ENCODE results near the gene VPS26A.
A peak's percentile ranks its signal among the peaks of the same experiment; 100 is the strongest.
"Not testable (repeated sequence)": the region's sequence is repeated elsewhere in the genome, so short reads cannot be mapped to it uniquely, and the experiment has no call there.

VPS26A gene

DNA sequence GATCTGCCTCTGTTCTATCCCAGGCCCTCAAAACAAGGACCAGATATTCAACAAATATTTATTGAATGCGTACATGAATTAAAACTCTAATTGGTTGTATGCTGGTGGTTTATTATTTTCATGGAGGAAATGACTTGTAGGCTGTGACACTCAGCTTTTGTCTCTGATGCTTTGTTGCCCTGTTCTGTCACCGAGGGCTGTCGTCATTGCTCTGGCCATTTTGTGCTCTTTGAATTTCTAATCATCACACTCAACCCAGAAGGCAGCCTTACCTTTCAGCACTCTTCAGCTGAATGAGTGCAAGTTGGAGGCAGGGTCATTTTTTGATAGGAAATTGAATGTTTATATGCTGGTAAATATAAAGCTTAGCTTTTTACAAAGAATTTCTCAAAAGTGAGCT, 21.5 kb upstream of the VPS26A start:
- no peak for DNase-seq (ENCODE audit: low read depth in 1 of 2, low spot score in 1 of 2)

DNA sequence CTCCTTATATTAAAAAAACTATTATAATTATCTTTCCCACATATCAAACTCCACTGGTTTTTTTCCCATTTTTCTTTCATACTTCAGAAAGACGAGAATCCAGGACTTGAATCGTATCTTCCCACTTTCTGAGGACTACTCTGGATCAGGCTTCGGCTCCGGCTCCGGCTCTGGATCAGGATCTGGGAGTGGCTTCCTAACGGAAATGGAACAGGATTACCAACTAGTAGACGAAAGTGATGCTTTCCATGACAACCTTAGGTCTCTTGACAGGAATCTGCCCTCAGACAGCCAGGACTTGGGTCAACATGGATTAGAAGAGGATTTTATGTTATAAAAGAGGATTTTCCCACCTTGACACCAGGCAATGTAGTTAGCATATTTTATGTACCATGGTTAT, 20.2 kb upstream of the VPS26A start:
- DNase-seq (ENCODE audit: low read depth in 1 of 2, low spot score in 1 of 2): no peak

DNA sequence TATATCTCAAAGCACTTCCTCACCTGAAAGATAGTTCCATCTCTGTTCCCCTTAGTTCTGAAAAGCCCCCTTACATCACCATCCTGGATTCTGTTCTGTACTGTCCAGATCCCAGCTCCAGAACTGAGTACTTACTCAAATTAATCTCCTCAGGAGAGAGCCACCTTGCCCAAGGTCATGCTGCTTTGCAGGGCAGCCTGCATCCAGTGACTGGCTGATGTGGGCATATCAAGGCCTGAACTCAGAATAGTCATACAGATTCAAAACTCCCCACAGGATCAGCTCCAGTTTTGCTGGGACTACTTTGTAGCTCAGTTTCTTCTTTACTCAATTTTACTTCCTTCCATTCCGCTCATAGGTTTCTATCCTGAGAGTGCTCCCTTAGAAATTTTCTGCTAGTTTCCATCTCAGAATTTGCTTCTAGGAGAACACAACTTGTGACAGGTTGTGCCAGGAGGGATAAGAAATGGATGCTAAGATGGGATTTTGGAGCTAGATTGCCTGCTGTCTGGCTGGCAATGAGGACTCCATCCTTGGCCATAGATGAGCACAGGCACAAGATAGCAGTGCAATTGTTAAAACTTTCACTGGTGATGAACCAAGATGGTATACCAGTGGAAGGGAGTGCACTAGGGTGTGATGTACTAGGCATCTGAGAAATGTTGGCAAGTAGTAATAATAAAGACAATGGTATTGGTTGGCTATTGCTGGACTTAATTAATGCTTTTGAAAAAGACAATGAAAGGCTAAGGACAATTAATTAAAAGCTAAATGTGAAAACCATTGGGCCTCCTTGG, 18.8 kb upstream of the VPS26A start:
- no peak for DNase-seq (ENCODE audit: low read depth in 1 of 2, low spot score in 1 of 2)

DNA sequence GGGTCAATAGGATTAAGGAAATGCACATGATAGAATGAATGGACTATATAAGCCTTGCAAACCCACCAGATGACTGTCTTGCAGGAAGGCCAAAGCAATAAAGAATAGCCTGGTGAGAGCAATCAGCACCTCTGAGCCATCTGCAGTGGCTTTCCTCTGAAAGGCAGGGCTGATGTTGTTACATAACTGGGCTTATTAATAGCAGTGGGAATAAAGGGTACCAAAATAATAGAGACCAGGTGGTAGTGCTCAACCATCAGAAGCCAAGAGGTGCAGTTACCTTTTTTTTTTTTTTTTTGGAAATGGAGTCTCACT, 16.8 kb upstream of the VPS26A start:
- no peak for DNase-seq (ENCODE audit: low read depth in 1 of 2, low spot score in 1 of 2)

DNA sequence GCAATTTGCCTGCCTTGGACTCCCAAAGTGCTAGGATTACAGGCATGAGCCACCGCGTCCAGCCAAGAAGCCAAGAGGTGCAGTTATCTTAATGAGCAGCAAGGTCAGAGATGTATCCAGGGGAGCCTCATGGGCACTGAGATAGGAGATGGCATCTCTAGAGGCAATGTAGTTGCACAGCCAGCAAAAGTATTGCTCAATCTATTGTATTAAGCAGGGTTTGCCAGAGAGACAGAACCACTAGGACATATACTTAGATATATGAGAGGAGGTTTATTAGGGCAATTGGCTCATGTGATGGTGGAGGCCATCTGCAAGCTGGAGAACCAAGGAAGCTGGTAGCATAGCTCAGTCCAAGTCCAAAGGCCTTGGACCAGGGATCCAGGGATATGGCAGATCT, 16.3 kb upstream of the VPS26A start:
- no peak for DNase-seq (ENCODE audit: low read depth in 1 of 2, low spot score in 1 of 2)

DNA sequence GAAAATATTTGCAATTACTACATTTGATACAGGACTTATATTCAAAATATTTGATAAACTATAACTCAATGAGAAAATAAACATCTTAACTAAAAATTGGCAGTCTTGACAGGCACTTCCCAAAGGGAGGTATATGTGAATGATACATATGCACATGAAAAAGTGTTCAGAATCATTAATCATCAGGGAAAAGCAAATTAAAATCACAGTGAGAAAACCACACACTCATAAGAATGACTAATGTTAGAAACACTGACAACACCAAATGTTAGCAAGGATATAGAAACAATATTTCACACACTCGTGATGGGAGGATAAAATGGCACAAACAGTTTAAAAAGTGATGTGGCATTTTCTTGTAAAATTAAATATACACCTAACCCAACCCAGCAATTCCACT, 4.1 kb upstream of the VPS26A start:
- DNase-seq (ENCODE audit: low read depth in 1 of 2, low spot score in 1 of 2): no peak

DNA sequence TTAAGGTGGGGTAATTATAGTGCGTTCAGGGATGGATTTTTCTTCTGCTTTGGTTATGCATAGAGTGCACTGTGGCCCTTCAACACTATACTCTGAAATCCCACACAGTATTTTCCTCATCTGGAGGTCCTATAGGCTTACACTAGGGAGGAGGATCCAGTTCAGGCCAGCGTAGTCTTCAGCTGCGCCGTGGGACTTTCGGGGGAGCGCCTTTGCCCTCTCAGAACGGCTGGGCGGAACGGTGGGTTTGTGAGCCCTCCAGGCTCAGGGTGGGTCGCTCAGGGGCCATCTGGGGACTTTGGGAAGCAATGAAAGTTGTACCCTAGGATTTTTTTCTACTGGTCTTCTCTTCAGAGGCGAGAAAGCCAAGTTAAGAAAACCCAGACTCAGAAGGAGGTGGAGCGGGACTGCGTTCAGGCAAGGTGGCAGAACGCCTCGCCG, 652 bp upstream of the VPS26A start:
- no peak for DNase-seq (ENCODE audit: low read depth in 1 of 2, low spot score in 1 of 2)

DNA sequence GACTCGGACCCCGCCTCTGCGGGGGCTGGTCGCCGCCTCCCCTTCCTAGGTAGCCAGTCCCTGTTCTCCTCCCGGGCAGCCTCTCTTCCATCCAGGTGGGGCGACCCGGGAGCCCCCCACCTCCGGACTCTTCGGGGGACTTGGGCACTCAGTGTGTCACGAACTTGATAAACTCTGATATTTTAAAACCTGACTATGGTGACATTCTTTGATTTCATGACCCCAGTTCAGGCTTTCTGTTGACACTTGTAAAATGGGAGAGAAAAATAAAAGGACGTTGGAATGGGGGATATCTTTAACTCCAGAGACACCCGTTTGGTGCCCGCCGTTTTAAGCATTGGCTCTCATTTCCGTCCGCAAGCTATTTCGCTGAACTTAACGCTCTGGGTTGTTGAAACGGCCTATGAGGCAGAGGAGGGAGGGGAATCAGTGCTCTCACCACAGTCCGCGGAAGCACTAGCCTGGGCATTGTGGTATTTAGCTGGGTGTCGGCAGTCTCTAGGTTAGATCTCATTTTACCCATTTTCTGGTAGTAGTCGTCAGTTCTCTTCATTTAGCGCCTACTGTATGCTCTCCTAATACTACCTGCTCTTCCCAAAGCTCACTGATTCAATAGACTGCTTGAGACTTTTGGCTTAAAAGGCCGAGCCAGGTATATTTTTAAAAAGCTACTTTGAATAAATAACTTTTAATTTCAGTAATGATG, 738 bp downstream of the VPS26A start:
- peak; percentile 16 to 19 for DNase-seq (ENCODE audit: low read depth in 1 of 2, low spot score in 1 of 2)

DNA sequence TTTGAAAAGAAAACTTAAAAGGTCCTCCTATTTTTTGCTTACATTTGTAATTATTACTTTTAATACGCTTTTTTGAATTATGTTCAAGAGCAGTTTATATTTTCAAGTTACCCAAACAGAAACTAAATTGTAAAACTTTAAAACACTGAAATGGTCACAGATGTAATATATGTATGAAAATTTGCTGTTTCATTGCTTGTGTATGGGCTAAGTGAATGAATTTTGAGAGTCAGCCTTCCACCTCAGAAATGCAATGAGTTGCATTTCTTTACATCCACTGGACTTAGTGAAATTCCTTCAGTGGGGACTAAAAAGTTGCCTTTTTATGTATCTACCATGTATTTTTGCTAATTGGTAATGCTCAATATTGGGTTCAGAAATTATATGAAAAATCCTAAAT, 1.6 kb downstream of the VPS26A start:
- no peak for DNase-seq (ENCODE audit: low read depth in 1 of 2, low spot score in 1 of 2)

DNA sequence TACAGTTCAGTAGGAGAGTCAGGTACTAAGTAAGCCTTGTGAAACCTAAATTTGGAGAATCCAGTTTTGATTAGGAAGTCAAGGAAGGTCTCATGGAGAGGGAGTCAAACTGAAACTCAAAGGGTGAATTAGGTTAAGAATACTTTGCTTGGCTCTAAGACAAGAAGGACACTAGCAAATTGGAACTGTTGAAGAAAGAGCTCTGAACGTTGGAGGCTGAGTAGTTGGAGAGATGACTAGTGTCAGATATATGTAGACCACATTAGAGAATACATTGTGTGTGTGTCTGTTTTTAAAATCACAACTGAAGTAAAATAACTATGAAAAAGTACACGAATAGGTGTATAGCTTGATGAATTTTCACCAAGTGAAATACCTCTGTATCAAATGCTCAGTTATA, 6.3 kb downstream of the VPS26A start:
- no peak for DNase-seq (ENCODE audit: low read depth in 1 of 2, low spot score in 1 of 2)

DNA sequence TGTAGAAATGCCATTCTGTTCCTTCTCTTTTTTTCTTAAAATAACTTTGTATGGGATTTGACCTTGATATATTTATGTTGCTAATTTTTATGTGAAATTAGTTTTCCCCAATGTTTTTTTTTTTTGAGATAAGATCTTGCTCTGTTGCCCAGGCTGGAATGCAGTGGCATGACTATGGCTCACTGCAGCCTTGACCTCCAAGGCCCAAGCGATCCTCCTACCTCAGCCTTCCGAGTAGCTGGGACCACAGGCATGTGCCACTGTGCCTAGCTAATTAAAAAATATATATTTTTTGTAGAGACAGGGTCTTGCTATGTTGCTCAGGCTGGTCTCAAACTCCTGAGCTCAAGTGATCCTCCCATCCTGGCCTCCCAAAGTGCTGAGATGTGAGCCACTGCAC, 16.0 kb downstream of the VPS26A start:
- DNase-seq (ENCODE audit: low read depth in 1 of 2, low spot score in 1 of 2): no peak

DNA sequence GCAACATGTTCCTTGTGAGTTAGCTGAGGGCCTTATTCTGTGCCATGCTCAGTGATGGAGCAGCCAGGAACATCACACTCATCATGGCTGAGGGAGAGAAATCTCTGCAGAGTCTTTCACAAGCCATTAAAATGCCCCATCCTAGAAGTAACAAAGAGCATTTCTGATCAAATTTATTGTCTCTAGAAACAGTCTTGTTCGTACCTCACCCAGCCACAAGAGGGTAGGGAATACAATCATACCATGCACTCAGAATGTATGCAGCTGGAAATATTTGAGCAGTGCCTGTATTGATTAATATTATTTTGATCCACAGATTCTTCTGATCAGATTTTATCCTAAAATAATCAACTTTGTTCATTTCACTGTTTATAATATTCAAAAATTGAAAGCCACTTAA, 17.3 kb downstream of the VPS26A start:
- no peak for DNase-seq (ENCODE audit: low read depth in 1 of 2, low spot score in 1 of 2)

DNA sequence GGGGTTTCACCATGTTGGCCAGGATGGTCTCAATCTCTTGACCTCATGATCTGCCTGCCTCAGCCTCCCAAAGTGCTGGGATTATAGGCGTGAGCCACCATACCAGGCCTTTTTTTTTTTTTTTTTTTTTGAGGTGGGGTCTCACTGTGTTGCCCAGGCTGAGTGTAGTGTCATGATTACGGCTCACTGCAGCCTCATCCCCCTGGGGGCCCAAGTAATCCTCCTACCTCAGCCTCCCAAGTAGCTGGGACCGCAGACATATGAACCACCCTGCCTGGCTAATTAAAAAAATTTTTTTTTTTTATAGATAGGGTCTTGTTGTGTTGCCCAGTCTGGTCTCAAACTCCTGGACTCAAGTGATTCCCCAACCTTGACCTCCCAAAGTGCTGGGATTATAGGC, 18.1 kb downstream of the VPS26A start:
- DNase-seq (ENCODE audit: low read depth in 1 of 2, low spot score in 1 of 2): not testable (repeated sequence)

DNA sequence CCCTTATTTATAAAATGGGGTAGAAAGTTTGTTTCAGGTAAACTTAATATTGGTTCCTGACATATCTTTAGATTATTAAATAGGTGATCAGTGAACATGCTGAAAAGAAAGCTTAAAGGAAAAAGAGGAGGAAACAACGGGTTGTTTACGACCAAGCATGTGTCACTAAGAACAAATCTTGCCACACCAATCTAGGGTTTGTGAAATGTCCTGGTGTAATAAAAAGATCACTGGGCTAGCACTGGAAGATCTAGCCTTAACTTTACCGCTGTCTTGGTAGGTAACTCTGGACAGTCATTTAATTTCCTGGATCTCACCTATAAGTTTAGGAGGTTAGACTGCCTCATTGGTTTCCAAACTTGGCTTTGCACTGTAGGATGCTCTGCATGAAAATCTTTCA, 19.0 kb downstream of the VPS26A start:
- no peak for DNase-seq (ENCODE audit: low read depth in 1 of 2, low spot score in 1 of 2)

DNA sequence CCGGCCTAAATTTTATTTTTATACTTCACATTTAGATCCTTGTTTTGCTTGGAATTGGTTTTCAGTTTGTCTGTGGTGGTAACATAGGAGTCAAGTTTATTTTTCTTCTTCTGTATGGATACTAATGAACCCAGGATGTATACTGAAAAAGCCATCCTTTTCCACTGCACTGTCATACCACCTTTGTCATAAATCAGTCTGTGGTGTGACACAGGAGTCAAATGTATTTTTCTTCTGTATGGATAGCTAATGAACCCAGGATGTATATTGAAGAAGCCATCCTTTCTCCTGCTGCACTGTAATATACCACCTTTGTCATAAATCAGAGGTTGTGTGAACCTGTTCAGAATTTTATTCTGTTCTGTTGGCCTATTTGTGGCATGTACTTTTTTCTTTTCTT, 21.4 kb downstream of the VPS26A start:
- DNase-seq (ENCODE audit: low read depth in 1 of 2, low spot score in 1 of 2): no peak

DNA sequence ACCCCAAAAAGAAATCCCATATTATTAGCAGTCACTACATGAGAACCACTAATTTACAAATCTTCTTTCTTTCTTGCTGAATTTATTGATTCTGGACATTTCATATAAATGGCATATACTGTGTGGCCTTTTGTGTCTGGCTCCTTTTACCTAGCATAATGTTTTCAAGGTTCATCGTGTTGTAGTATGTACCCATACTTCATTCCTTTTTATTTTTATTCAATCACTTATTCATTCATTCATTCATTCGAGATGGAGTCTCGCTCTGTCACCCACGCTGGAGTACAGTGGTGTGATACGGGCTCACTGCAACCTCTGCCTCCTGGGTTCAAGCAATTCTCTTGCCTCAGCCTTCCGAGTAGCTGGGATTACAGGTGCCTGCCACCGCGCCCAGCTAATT, 21.9 kb downstream of the VPS26A start:
- no peak for DNase-seq (ENCODE audit: low read depth in 1 of 2, low spot score in 1 of 2)

DNA sequence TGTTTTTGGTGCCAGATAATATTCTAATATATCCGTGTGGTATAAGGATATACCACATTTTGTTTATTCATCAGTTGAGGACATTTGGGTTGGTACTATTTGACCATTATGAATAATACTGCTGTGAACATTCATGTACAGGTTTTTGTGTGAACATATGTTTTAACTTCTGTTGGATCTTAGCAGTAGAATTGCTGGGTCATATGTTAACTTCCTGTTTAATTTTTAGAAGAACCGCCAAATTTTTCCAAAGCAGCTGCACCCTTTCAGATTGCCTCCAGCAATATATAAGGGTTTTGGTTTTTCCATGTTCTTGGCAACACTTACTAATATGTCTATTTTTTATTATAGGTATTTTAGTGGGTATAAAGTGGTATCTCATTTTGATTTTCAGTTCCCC, 22.8 kb downstream of the VPS26A start:
- DNase-seq (ENCODE audit: low read depth in 1 of 2, low spot score in 1 of 2): no peak

DNA sequence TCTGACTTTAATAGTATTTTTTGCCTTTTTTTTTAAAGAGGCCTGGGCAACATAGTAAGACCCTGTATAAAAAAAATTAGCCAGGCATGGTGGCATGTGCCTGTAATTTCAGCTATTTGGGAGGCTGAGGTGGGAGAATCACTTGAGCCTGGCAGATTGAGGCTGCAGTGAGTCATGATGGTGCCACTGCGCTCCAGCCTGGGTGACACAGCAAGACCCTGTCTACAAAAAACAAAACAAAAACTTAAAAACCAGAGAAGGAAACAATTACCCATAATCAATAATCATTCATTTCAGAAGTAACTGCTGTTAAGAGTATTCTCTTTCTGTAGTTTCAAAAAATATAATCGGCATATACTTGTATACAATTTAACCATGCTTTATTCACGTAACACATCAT, 28.0 kb downstream of the VPS26A start:
- DNase-seq (ENCODE audit: low read depth in 1 of 2, low spot score in 1 of 2): no peak

DNA sequence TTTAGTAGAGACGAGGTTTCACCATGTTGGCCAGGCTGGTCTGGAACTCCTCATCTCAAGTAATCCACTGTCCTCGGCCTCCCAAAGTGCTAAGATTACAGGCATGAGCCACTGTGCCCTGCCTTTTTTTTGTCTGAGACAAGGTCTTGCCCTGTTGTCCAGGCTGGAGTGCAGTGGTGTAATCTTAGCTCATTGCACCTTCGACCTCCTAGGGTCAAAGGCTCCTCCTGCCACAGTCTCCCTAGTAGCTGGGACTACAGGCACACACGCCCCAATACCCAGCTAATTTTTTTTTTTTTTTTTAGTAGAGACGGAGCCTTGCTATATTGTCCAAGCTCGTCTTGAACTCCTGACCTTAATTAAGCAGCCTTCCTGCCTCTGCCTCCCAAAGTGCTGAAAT, 29.2 kb downstream of the VPS26A start:
- no peak for DNase-seq (ENCODE audit: low read depth in 1 of 2, low spot score in 1 of 2)

DNA sequence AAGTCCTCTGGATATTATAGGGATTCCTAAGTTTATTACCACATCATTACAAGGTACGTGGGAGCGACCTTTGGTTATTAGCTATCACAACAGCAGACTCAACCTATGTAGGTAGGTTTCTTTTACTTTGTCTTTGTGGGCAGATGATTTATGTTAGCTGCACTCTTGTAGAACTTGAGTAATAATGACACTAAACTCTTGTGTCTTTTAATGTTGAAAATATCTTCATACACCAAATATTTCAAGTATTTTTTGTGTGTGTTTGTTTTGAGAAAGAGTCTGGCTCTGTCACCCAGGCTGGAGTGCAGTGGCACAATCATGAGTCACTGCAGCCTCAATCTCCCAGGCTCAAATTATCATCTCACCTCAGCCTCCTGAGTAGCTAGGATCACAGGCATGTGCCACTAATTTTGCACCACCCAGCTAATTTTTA, 36.8 kb downstream of the VPS26A start:
- no peak for DNase-seq (ENCODE audit: low read depth in 1 of 2, low spot score in 1 of 2)

DNA sequence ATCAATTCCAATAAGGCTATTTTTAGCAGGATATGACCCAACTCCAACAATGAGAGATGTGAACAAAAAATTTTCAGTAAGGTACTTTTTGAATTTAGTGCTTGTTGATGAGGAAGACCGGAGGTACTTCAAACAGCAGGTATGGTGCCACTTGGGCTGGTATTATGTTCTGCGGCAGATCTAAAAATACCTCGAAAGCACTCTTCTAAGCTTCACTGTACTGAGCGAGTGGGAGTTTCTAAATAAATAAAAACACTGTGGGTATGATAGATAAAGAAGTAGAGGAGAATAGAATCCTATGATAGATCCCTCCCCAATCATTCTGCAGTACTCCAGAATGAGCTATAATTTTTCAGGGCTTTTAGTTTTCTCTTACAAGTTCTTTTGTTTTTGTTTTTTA, 44.5 kb downstream of the VPS26A start:
- DNase-seq (ENCODE audit: low read depth in 1 of 2, low spot score in 1 of 2): no peak

DNA sequence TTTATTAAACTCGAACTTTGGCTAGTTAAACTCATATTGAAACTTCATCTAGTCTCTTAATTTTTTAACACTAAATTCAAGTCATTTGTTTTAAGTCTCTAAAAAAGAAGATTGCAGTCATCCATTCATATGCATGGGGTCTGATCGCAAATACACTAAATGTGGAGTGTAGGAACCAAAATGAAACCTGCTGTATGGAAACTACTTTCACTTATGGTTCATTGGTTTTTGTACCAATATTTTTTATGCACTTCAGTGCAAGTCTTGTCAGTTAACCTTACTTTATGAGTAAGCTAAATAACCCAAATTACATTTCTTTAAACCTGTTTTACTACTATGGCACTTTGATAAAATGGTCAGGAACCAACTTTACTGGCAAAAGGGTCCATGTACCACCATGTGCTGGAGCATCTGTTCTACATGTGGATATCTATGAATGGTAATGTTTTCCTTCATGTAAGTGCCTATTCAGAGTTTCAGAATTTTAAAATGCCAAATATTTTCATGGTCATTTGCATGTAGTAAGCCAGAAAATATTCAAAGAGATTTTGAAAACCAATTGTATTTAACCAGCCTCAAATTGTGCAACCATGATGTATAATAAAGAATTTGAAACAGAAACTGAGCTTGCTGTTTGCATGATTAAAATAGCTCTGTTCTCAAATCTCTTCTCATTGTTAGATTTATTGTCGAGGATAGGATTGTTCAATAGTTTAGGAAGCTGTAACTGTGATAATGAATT, 48.4 kb downstream of the VPS26A start:
- DNase-seq (ENCODE audit: low read depth in 1 of 2, low spot score in 1 of 2): no peak
